GM19452 (cell line): Measurements from ENCODE around the gene CNTN4.

Source experiments
- ATAC-seq: cut with Tn5 transposase; IDR thresholded peaks from one replicate; pipeline ENCODE4 v1.9.1; 2021; ENCODE audit not compliant: unreplicated experiment

CNTN4 gene

GRCh38 chr3:2148561-2149340 lies 50.1 kb downstream of the CNTN4 start:
- no peak for ATAC-seq

GRCh38 chr3:2153053-2153452 lies 54.4 kb downstream of the CNTN4 start:
- no peak for ATAC-seq

- ATAC-seq, result no peak
Measured at GRCh38 chr3:2153547-2153946, 54.9 kb downstream of the CNTN4 start.

GRCh38 chr3:2154621-2155020 lies 56.0 kb downstream of the CNTN4 start:
- ATAC-seq, result no peak

- no peak for ATAC-seq
Measured at GRCh38 chr3:2156244-2156847, 57.7 kb downstream of the CNTN4 start.

GRCh38 chr3:2158828-2159227 lies 60.2 kb downstream of the CNTN4 start:
- ATAC-seq, result no peak

- ATAC-seq, result no peak
Measured at GRCh38 chr3:2166552-2166951, 67.9 kb downstream of the CNTN4 start.

- ATAC-seq, result no peak
Measured at GRCh38 chr3:2172561-2173171, 74.0 kb downstream of the CNTN4 start.

- no peak for ATAC-seq
Measured at GRCh38 chr3:2180634-2181033, 82.0 kb downstream of the CNTN4 start.

- ATAC-seq, result no peak
Measured at GRCh38 chr3:2198776-2199279, 100.2 kb downstream of the CNTN4 start.

- ATAC-seq, result no peak
Measured at GRCh38 chr3:2204054-2204453, 105.4 kb downstream of the CNTN4 start.

GRCh38 chr3:2205692-2206091 lies 107.0 kb downstream of the CNTN4 start:
- no peak for ATAC-seq

- ATAC-seq, result no peak
Measured at GRCh38 chr3:2206536-2206935, 107.9 kb downstream of the CNTN4 start.

- no peak for ATAC-seq
Measured at GRCh38 chr3:2211568-2211967, 112.9 kb downstream of the CNTN4 start.

GRCh38 chr3:2212206-2212605 lies 113.5 kb downstream of the CNTN4 start:
- ATAC-seq, result no peak

- no peak for ATAC-seq
Measured at GRCh38 chr3:2218375-2218774, 119.7 kb downstream of the CNTN4 start.

- no peak for ATAC-seq
Measured at GRCh38 chr3:2218816-2219215, 120.2 kb downstream of the CNTN4 start.

- no peak for ATAC-seq
Measured at GRCh38 chr3:2236203-2236602, 137.5 kb downstream of the CNTN4 start.

- no peak for ATAC-seq
Measured at GRCh38 chr3:2244137-2244536, 145.5 kb downstream of the CNTN4 start.

GRCh38 chr3:2246873-2247648 lies 148.4 kb downstream of the CNTN4 start:
- no peak for ATAC-seq

GRCh38 chr3:2247831-2248230 lies 149.2 kb downstream of the CNTN4 start:
- no peak for ATAC-seq
